HEK293 (cell line): ENCODE results near the gene COA3.
"Not testable (repeated sequence)": the region's sequence is repeated elsewhere in the genome, so short reads cannot be mapped to it uniquely, and the experiment has no call there.

Experiments
- CTCF ChIA-PET: fragments of 350-600 bp; formaldehyde crosslinking; extraction: SDS; loops from one replicate; lab custom pipeline; 2021; ENCODE audit warnings: antibody characterized with exemption; lab: Yijun Ruan, JAX
- POLR2A ChIA-PET: fragments of 300-600 bp; formaldehyde crosslinking; extraction: SDS; loops from one replicate; lab custom pipeline; 2020; ENCODE audit warnings: antibody characterized with exemption, inconsistent platforms; lab: Yijun Ruan, JAX
- H3K27ac ChIP-seq: fragments of 200-500 bp; sonication (Bioruptor generic); 2 replicates; pipeline ENCODE4 v1.5.1; 2014; ENCODE audit warnings: low read depth, low read length, control low read depth, inconsistent platforms; ENCODE audit errors: extremely low read depth
- H3K36me3 ChIP-seq, 2 experiments: fragments of 200-500 bp in 1 of 2; sonication (Bioruptor generic) in 1 of 2; 1 replicate in 1 of 2; 2 replicates in 1 of 2; pipeline ENCODE4 v1.5.1; 2014 to 2017; ENCODE audit warnings: inconsistent platforms in 2 of 2, low read length in 2 of 2; ENCODE audit not compliant: control insufficient read depth in 2 of 2, insufficient read depth in 1 of 2
- H3K4me1 ChIP-seq: fragments of 200-500 bp; sonication (Bioruptor generic); 2 replicates; pipeline ENCODE4 v1.5.1; 2014; ENCODE audit warnings: mild to moderate bottlenecking, low read length, inconsistent platforms; ENCODE audit not compliant: control insufficient read depth, insufficient read depth
- H3K4me3 ChIP-seq: 2 replicates; pipeline ENCODE4 v1.5.1; 2011; ENCODE audit warnings: low read depth, mild to moderate bottlenecking, control low read depth, low read length, moderate library complexity
- H3K9me3 ChIP-seq: fragments of 200-500 bp; sonication (Bioruptor generic); 2 replicates; pipeline ENCODE4 v1.5.1; 2014; ENCODE audit warnings: low read depth, low read length, inconsistent platforms; ENCODE audit not compliant: control insufficient read depth, insufficient read depth
- BCL11A ChIP-seq: fragments of 450-650 bp; formaldehyde crosslinking; IDR thresholded peaks from 2 replicates; pipeline ENCODE4 v1.5.1; 2016; ENCODE audit warnings: low read depth, missing biosample characterization, missing genetic modification characterization
- EGR2 ChIP-seq: fragments of 450-650 bp; formaldehyde crosslinking; IDR thresholded peaks from 2 replicates; pipeline ENCODE4 v1.5.1; 2016; ENCODE audit warnings: low read depth, missing biosample characterization, missing genetic modification characterization
- GLI4 ChIP-seq: fragments of 450-650 bp; formaldehyde crosslinking; IDR thresholded peaks from 2 replicates; pipeline ENCODE4 v1.5.1; 2016; ENCODE audit warnings: missing biosample characterization, missing genetic modification characterization
- GLIS1 ChIP-seq: fragments of 450-650 bp; formaldehyde crosslinking; IDR thresholded peaks from 2 replicates; pipeline ENCODE4 v1.5.1; 2016; ENCODE audit warnings: missing biosample characterization, missing genetic modification characterization
- KLF8 ChIP-seq: fragments of 450-650 bp; formaldehyde crosslinking; IDR thresholded peaks from 2 replicates; pipeline ENCODE4 v1.5.1; 2016; ENCODE audit warnings: missing biosample characterization, missing genetic modification characterization
- SP3 ChIP-seq: fragments of 450-650 bp; formaldehyde crosslinking; IDR thresholded peaks from 2 replicates; pipeline ENCODE4 v1.5.1; 2016; ENCODE audit warnings: missing biosample characterization, missing genetic modification characterization
- TSHZ1 ChIP-seq: fragments of 450-650 bp; formaldehyde crosslinking; IDR thresholded peaks from 2 replicates; pipeline ENCODE4 v1.5.1; 2016; ENCODE audit warnings: missing biosample characterization, missing genetic modification characterization, borderline replicate concordance
- ZBTB21 ChIP-seq: fragments of 450-650 bp; formaldehyde crosslinking; IDR thresholded peaks from 2 replicates; pipeline ENCODE4 v1.5.1; 2017; ENCODE audit warnings: missing biosample characterization, missing genetic modification characterization
- ZNF121 ChIP-seq: fragments of 450-650 bp; formaldehyde crosslinking; IDR thresholded peaks from 2 replicates; pipeline ENCODE4 v1.5.1; 2016; ENCODE audit warnings: missing biosample characterization, missing genetic modification characterization
- ZNF362 ChIP-seq: fragments of 450-650 bp; formaldehyde crosslinking; IDR thresholded peaks from 2 replicates; pipeline ENCODE4 v1.5.1; 2016; ENCODE audit warnings: missing biosample characterization, missing genetic modification characterization
- ZNF600 ChIP-seq: fragments of 450-650 bp; formaldehyde crosslinking; IDR thresholded peaks from 2 replicates; pipeline ENCODE4 v1.5.1; 2016; ENCODE audit warnings: missing biosample characterization, missing genetic modification characterization
- ZNF639 ChIP-seq: fragments of 450-650 bp; formaldehyde crosslinking; IDR thresholded peaks from 2 replicates; pipeline ENCODE4 v1.5.1; 2016; ENCODE audit warnings: missing biosample characterization, missing genetic modification characterization
- TF ChIP-seq, protein P1 (sequence below): fragments of 450-650 bp; formaldehyde crosslinking; IDR thresholded peaks from 2 replicates; pipeline ENCODE4 v1.5.1; 2017; ENCODE audit warnings: missing biosample characterization, missing genetic modification characterization

COA3 gene

GRCh38 chr17:42769964-42770363, 28.5 kb downstream of the COA3 start:
- not testable (repeated sequence) for H3K36me3 ChIP-seq, H3K27ac ChIP-seq, H3K4me1 ChIP-seq, H3K4me3 ChIP-seq
- ChIA-PET CTCF (interaction anchor here (0.5 to 0.6 kb wide), 3 partner anchors 8 to 1063 kb away, joined by 3 read pairs; no protein-coding TSS in a partner anchor), POLR2A (interaction anchor here (1.2 kb wide), 1 partner anchor 26 kb away, joined by 5 read pairs; no protein-coding TSS in a partner anchor)
- peak; percentile 61 for TF ChIP-seq EGR2 (tag by site-specific recombination)
- TF ChIP-seq, all 188 proteins: peak for 1; not testable (repeated sequence) for 187
- not testable (repeated sequence) for H3K9me3 ChIP-seq

GRCh38 chr17:42768006-42768405, 30.5 kb downstream of the COA3 start:
- TF ChIP-seq ZNF600 (tag by site-specific recombination) = 0 out of 2 replicates have a peak, but pooled peaks have one; percentile 15
- H3K9me3 ChIP-seq, H3K4me1 ChIP-seq, H3K4me3 ChIP-seq, H3K27ac ChIP-seq, H3K36me3 ChIP-seq: not testable (repeated sequence)
- POLR2A ChIA-PET = interaction anchor here (1.2 kb wide), 1 partner anchor 56 kb away, joined by 5 read pairs; the partner anchor contains the start of gene BECN1
- CTCF ChIA-PET = interaction anchor here (0.9 to 1.2 kb wide), 2 partner anchors 87 to 230 kb away, joined by 3 read pairs; no protein-coding TSS in a partner anchor

DNA sequence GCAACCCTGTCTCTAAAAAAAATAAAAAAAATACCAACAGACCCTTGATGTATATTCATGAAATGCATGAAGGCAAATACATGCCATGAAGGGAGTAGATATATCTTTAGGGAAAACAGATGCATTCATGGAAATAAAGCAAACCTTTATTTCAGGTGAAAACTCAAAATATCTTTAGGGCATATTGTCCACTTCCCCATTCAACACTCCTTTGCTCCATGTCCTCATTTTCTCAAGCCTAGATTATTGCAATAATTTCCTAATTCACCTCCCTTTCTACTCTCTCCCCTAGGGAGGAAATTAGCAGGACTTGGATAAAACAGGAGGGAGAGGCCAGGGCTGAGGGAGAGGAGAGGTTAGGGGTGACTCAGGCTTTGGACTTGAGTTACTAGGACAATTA, 31.0 kb downstream of the COA3 start:
- H3K9me3 ChIP-seq = no peaks in the 10 kb centered on the region
- no peak for TF ChIP-seq GLI4
- TF ChIP-seq, protein P1, sequence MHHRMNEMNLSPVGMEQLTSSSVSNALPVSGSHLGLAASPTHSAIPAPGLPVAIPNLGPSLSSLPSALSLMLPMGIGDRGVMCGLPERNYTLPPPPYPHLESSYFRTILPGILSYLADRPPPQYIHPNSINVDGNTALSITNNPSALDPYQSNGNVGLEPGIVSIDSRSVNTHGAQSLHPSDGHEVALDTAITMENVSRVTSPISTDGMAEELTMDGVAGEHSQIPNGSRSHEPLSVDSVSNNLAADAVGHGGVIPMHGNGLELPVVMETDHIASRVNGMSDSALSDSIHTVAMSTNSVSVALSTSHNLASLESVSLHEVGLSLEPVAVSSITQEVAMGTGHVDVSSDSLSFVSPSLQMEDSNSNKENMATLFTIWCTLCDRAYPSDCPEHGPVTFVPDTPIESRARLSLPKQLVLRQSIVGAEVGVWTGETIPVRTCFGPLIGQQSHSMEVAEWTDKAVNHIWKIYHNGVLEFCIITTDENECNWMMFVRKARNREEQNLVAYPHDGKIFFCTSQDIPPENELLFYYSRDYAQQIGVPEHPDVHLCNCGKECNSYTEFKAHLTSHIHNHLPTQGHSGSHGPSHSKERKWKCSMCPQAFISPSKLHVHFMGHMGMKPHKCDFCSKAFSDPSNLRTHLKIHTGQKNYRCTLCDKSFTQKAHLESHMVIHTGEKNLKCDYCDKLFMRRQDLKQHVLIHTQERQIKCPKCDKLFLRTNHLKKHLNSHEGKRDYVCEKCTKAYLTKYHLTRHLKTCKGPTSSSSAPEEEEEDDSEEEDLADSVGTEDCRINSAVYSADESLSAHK (tag by site-specific recombination) = no peak
- TF ChIP-seq ZNF121 (tag by site-specific recombination) = no peak
- TF ChIP-seq ZBTB21 = no peak
- TF ChIP-seq SP3 = no peak
- TF ChIP-seq GLIS1 = no peak
- TF ChIP-seq ZNF362 (tag by site-specific recombination) = no peak
- no peak for TF ChIP-seq ZNF639
- no peak overlapping the region for H3K4me3 ChIP-seq
- H3K4me1 ChIP-seq = no peaks in the 10 kb centered on the region
- H3K27ac ChIP-seq = no peak overlapping the region
- CTCF ChIA-PET = interaction anchor here (0.6 to 0.9 kb wide), 2 partner anchors 21 to 87 kb away, joined by 3 read pairs; no protein-coding TSS in a partner anchor
- POLR2A ChIA-PET = interaction anchor here (0.6 to 1.7 kb wide), 3 partner anchors 13 to 78 kb away, joined by 3 to 5 read pairs (median 4); partner anchors contain the start of genes BECN1 and WNK4
- no peaks in the 10 kb centered on the region; a peak in 1 of 3 replicates for H3K36me3 ChIP-seq

- Histone ChIP-seq H3K4me3 (no peak overlapping the region), H3K36me3 (no peaks in the 10 kb centered on the region; a peak in 1 of 3 replicates), H3K27ac (no peak overlapping the region), H3K9me3 (no peaks in the 10 kb centered on the region), H3K4me1 (no peaks in the 10 kb centered on the region; the same call in 1 of the 2 replicates)
- TF ChIP-seq KLF8 (tag by site-specific recombination) = no peak
- no peak for TF ChIP-seq BCL11A (tag by site-specific recombination)
- no peak for TF ChIP-seq TSHZ1 (tag by site-specific recombination)
- ChIA-PET POLR2A (interaction anchor here (0.6 to 1.7 kb wide), 3 partner anchors 15 to 70 kb away, joined by 3 to 4 read pairs (median 3); partner anchors contain the start of gene WNK4), CTCF (interaction anchor here (0.6 to 1.5 kb wide), 2 partner anchors 15 to 218 kb away, joined by 4 to 5 read pairs; no protein-coding TSS in a partner anchor)
Measured at GRCh38 chr17:42766124-42766523, 32.4 kb downstream of the COA3 start.
